Measurements from ENCODE around the gene JMJD4.

The JMJD4 gene

GRCh38 chr1:227697321-227697864 lies 37.7 kb downstream of the JMJD4 start:
- no peaks in the 10 kb centered on the region for H3K4me1 ChIP-seq (ENCODE audit: insufficient read depth, low read length)
- H2AFZ ChIP-seq (ENCODE audit: low read depth, low read length): no peak overlapping the region
- no peak overlapping the region for H3K9ac ChIP-seq (ENCODE audit: low read depth, low read length)
- H3K27ac ChIP-seq (ENCODE audit: low read length): no peak overlapping the region
- peaks cover 6% of the 10 kb centered on the region for H3K9me3 ChIP-seq (ENCODE audit: insufficient read depth, low read length, severe bottlenecking)
- no peak overlapping the region for H3K4me3 ChIP-seq (ENCODE audit: low read depth in 1 of 2, low read length in 2 of 2)
- no peaks in the 10 kb centered on the region for H4K20me1 ChIP-seq (ENCODE audit: insufficient read depth, low read length)
- H3K27me3 ChIP-seq (ENCODE audit: insufficient read depth, low read length, poor library complexity): no peaks in the 10 kb centered on the region
- ATAC-seq (ENCODE audit: insufficient read depth, low read depth): no peak
- H3K4me2 ChIP-seq (ENCODE audit: insufficient read depth, low read length): no peak overlapping the region
- H3K79me2 ChIP-seq (ENCODE audit: insufficient read depth, low read length): no peaks in the 10 kb centered on the region
- no peak for DNase-seq
- H3K36me3 ChIP-seq (ENCODE audit: insufficient read depth, low read length): no peaks in the 10 kb centered on the region
- no peak for TF ChIP-seq EZH2 (IDR thresholded peaks at IDR 0.05; ENCODE audit: borderline replicate concordance, low read depth, low read length, severe bottlenecking)
- no peak for TF ChIP-seq CTCF (IDR thresholded peaks at IDR 0.05; ENCODE audit: borderline replicate concordance, extremely low read depth, low read length, poor library complexity, severe bottlenecking)

GRCh38 chr1:227685807-227686206 lies 49.3 kb downstream of the JMJD4 start:
- H2AFZ ChIP-seq (ENCODE audit: low read depth, low read length): no peak overlapping the region
- H3K4me3 ChIP-seq (ENCODE audit: low read depth in 1 of 2, low read length in 2 of 2): no peak overlapping the region
- no peaks in the 10 kb centered on the region for H3K36me3 ChIP-seq (ENCODE audit: insufficient read depth, low read length)
- no peaks in the 10 kb centered on the region for H3K27me3 ChIP-seq (ENCODE audit: insufficient read depth, low read length, poor library complexity)
- H4K20me1 ChIP-seq (ENCODE audit: insufficient read depth, low read length): no peaks in the 10 kb centered on the region
- H3K9ac ChIP-seq (ENCODE audit: low read depth, low read length): no peak overlapping the region
- no peaks in the 10 kb centered on the region for H3K4me1 ChIP-seq (ENCODE audit: insufficient read depth, low read length)
- no peaks in the 10 kb centered on the region for H3K9me3 ChIP-seq (ENCODE audit: insufficient read depth, low read length, severe bottlenecking)
- H3K4me2 ChIP-seq (ENCODE audit: insufficient read depth, low read length): no peak overlapping the region
- TF ChIP-seq EZH2 (IDR thresholded peaks at IDR 0.05; ENCODE audit: borderline replicate concordance, low read depth, low read length, severe bottlenecking) (no peak), CTCF (IDR thresholded peaks at IDR 0.05; ENCODE audit: borderline replicate concordance, extremely low read depth, low read length, poor library complexity, severe bottlenecking) (no peak)
- DNase-seq (no peak), ATAC-seq (ENCODE audit: insufficient read depth, low read depth) (no peak)
- no peak overlapping the region for H3K27ac ChIP-seq (ENCODE audit: low read length)
- H3K79me2 ChIP-seq (ENCODE audit: insufficient read depth, low read length): no peaks in the 10 kb centered on the region

Data from DND-41 (cell line).